ENCODE measurements around the gene KLK1.
"Not testable (repeated sequence)": the region's sequence is repeated elsewhere in the genome, so short reads cannot be mapped to it uniquely, and the experiment has no call there.

Gene KLK1

GRCh38 chr19:50777830-50778303 is 45.7 kb downstream of the KLK1 start:
- in situ Hi-C loops (cut with MboI; ENCODE audit: low pct_unique_long_range_greater_than_20kb, low sequenced_read_pairs): loop anchor here (25.0 kb wide), 1 partner anchor 416 kb away; the partner anchor contains the start of gene NAPSA
- no peak for DNase-seq

- no peak for DNase-seq
- in situ Hi-C loops (cut with MboI; ENCODE audit: low pct_unique_long_range_greater_than_20kb, low sequenced_read_pairs): loop anchor here (25.0 kb wide), 1 partner anchor 415 kb away; the partner anchor contains the start of gene NAPSA
These were observed 46.3 kb downstream of the KLK1 start for GRCh38 chr19:50777261-50777660.

GRCh38 chr19:50776131-50776530 is 47.5 kb downstream of the KLK1 start:
- in situ Hi-C loops (cut with MboI; ENCODE audit: low pct_unique_long_range_greater_than_20kb, low sequenced_read_pairs): loop anchor here (25.0 kb wide), 1 partner anchor 414 kb away; the partner anchor contains the start of gene NAPSA
- DNase-seq: no peak

- in situ Hi-C loops (cut with MboI; ENCODE audit: low pct_unique_long_range_greater_than_20kb, low sequenced_read_pairs); DNase-seq: not testable (repeated sequence)
These were observed 50.1 kb downstream of the KLK1 start for GRCh38 chr19:50773454-50773853.

GRCh38 chr19:50772912-50773311 is 50.7 kb downstream of the KLK1 start:
- DNase-seq; in situ Hi-C loops (cut with MboI; ENCODE audit: low pct_unique_long_range_greater_than_20kb, low sequenced_read_pairs): not testable (repeated sequence)

GRCh38 chr19:50772476-50772875 is 51.1 kb downstream of the KLK1 start:
- DNase-seq: no peak
- in situ Hi-C loops (cut with MboI; ENCODE audit: low pct_unique_long_range_greater_than_20kb, low sequenced_read_pairs): no loop called here

- in situ Hi-C loops (cut with MboI; ENCODE audit: low pct_unique_long_range_greater_than_20kb, low sequenced_read_pairs): no loop called here
- DNase-seq: no peak
These were observed 52.7 kb downstream of the KLK1 start for GRCh38 chr19:50770888-50771287.

- DNase-seq; in situ Hi-C loops (cut with MboI; ENCODE audit: low pct_unique_long_range_greater_than_20kb, low sequenced_read_pairs): not testable (repeated sequence)
These were observed 53.4 kb downstream of the KLK1 start, which contains the start of gene GPR32 for GRCh38 chr19:50770164-50770563. Gene GPR32, plus strand, starts transcription at chr19:50770464. Its CDS starts 137 bp downstream, at chr19:50770601.

Measured in KBM-7 (cell line).